Measurements from ENCODE around the gene SLC13A5.

Gene SLC13A5

DNA sequence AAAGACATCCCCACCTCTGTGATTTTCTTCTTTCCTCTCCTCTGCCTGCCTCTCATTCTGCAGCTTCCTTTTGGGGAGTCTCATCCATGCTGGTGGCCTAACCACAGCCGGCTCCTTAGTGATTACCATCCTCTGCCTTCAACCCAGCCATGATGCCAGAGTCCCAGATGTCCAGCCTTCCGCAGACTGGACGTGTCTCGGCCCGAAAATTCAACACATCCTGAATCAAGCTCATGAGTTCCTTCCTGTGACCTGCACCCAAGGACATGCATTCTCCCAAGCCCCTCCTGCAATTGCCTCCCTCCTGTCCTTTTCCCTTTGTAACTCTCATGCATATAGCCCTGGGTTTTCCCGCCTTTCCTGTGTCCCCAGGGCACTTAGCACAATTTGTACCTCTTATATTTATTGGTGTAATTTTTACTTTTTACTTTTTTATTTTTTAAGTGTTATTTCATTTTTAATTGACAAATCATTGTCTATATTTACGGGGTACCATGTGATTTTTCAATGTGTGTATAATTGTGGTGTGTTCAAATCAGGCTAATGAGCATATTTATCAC is 1.2 kb upstream of the SLC13A5 start:
- in situ Hi-C loops (cut with HindIII; ENCODE audit: low pct_ligation_motif_present, low sequenced_read_pairs) = no loop called here
- H3K36me3 ChIP-seq (replicated peaks) = no peaks in the 10 kb centered on the region
- no peak for DNase-seq
- no peak for TF ChIP-seq CTCF (IDR thresholded peaks at IDR 0.05; ENCODE audit: low read depth, low read length, missing control alignments)
- no peak overlapping the region for H3K27ac ChIP-seq
- no peak overlapping the region for H3K4me3 ChIP-seq (ENCODE audit: low read depth, low read length)
- H3K27me3 ChIP-seq (replicated peaks) = peaks cover 22% of the 10 kb centered on the region

DNA sequence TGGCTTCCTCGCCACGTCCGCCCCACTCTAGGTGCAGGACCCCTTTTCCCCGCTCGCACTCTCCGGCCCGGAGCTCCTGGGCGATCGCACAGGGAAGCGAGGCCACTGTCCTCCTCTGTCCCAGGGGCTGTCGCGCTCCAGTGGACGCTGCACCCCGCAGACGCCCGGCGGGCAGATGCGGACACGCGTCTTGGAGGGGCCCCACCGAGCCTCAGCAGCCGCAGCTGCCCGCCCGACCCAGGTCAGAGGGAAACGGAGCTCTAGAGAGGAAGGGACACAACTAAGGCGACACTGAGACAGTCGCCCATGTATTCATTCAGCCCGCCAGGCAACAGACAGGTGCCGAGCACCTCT is 726 bp upstream of the SLC13A5 start:
- in situ Hi-C loops (cut with HindIII; ENCODE audit: low pct_ligation_motif_present, low sequenced_read_pairs) = no loop called here

GRCh38 chr17:6712854-6713129 is 377 bp downstream of the SLC13A5 start:
- Histone ChIP-seq H3K27ac (no peak overlapping the region), H3K27me3 (replicated peaks) (peaks cover 22% of the 10 kb centered on the region), H3K36me3 (replicated peaks) (no peaks in the 10 kb centered on the region), H3K4me3 (ENCODE audit: low read depth, low read length) (no peak overlapping the region)
- TF ChIP-seq CTCF (IDR thresholded peaks at IDR 0.05; ENCODE audit: low read depth, low read length, missing control alignments) = no peak
- no peak for DNase-seq
- in situ Hi-C loops (cut with HindIII; ENCODE audit: low pct_ligation_motif_present, low sequenced_read_pairs) = no loop called here

More for the DNA sequence above, 726 bp upstream of the SLC13A5 start:
- DNase-seq = no peak
- Histone ChIP-seq H3K27ac (no peak overlapping the region), H3K36me3 (replicated peaks) (no peaks in the 10 kb centered on the region), H3K4me3 (ENCODE audit: low read depth, low read length) (peak overlapping the region; percentile 37), H3K27me3 (replicated peaks) (peaks cover 22% of the 10 kb centered on the region)
- no peak for TF ChIP-seq CTCF (IDR thresholded peaks at IDR 0.05; ENCODE audit: low read depth, low read length, missing control alignments)

DNA sequence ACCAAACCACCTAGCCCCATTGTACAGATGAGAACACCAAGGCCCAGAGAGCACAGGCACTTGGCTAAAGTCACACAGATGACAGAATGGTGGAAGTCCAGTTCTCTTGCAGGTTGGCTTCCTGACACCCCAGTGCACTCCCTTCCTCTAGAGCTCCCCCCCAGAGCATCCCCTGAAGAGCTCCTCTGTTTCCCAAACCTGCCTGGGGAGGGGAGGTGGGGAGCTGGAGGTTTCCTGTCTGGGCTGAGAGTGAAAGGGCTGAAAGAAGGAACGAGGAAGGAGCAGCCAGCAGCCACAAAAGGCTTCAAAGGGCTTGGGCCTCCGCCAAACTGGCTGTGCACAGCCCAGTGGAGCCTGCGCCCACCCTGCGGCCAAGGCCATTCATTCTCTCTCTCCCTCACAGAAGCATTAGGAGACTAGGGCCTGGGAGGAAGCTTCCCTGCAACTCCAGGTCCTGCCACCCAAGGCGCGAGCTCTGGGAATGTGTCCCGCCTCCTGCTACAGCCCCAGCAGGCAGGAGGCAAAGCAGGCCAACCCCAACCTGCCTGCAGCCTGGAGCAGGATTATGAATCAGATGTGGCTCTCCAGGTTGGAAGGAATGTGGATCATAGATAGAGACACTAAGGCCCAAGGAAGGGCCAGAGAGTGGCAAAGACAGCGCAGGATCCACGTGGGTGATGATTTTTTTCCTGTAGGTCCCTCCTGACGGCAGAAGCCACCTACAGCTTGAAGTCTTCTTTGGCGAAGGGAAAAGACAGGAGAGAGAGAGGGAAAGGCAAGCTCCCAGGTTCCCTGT is 913 bp downstream of the SLC13A5 start:
- DNase-seq = no peak
- TF ChIP-seq CTCF (IDR thresholded peaks at IDR 0.05; ENCODE audit: low read depth, low read length, missing control alignments) = no peak
- Histone ChIP-seq H3K4me3 (ENCODE audit: low read depth, low read length) (no peak overlapping the region), H3K27me3 (replicated peaks) (peaks cover 22% of the 10 kb centered on the region), H3K27ac (no peak overlapping the region), H3K36me3 (replicated peaks) (no peaks in the 10 kb centered on the region)
- in situ Hi-C loops (cut with HindIII; ENCODE audit: low pct_ligation_motif_present, low sequenced_read_pairs) = no loop called here

- Histone ChIP-seq H3K4me3 (ENCODE audit: low read depth, low read length) (no peak overlapping the region), H3K27ac (no peak overlapping the region), H3K36me3 (replicated peaks) (no peaks in the 10 kb centered on the region), H3K27me3 (replicated peaks) (peaks cover 22% of the 10 kb centered on the region)
- DNase-seq = no peak
- no peak for TF ChIP-seq CTCF (IDR thresholded peaks at IDR 0.05; ENCODE audit: low read depth, low read length, missing control alignments)
- in situ Hi-C loops (cut with HindIII; ENCODE audit: low pct_ligation_motif_present, low sequenced_read_pairs) = no loop called here
Measured at GRCh38 chr17:6711681-6712057, 1.5 kb downstream of the SLC13A5 start.
